H1 (cell line): ENCODE data around the gene NLRP7. TPM values are rescaled to one million over a fixed set of nuclear protein-coding genes. Genes with fewer than 3 reads are reported as not detected.

Experiments
- CTCF ChIA-PET: fragments of 300-600 bp; sonication (Branson Sonifier 250); formaldehyde crosslinking; loops from one replicate; lab custom pipeline; 2021; ENCODE audit not compliant: partially characterized antibody; lab: Charles Lee
- POLR2A ChIA-PET: fragments of 300-600 bp; sonication (Branson Sonifier 250); formaldehyde crosslinking; loops from one replicate; lab custom pipeline; 2021; ENCODE audit warnings: inconsistent platforms; ENCODE audit not compliant: partially characterized antibody; lab: Charles Lee
- DNase-seq, 2 experiments: peaks; one replicate each; pipeline versions ENCODE4 v3.0.0 to v3.0.0-alpha.2; 2010 to 2022; ENCODE audit warnings: low spot score in 2 of 2, low read depth in 1 of 2, mixed read lengths in 1 of 2
- FAIRE-seq: peaks from 2 replicates; lab custom pipeline; 2011; peaks lifted over from hg19 to GRCh38; lab: Jason Lieb, UNC
- H2AFZ ChIP-seq: 2 replicates; pipeline ENCODE4 v1.8.1; 2012; ENCODE audit warnings: low read length, inconsistent platforms
- H2AK5ac ChIP-seq: 2 replicates; pipeline ENCODE4 v1.6.1; 2013; ENCODE audit warnings: low read depth, low read length
- H2BK120ac ChIP-seq: replicated peaks from 2 replicates; pipeline ENCODE3; 2013; ENCODE audit warnings: low read depth, low read length, inconsistent platforms
- H2BK12ac ChIP-seq: 2 replicates; pipeline ENCODE4 v1.6.1; 2013; ENCODE audit warnings: low read depth, low read length
- H2BK15ac ChIP-seq: 2 replicates; pipeline ENCODE4 v1.6.1; 2013; ENCODE audit warnings: low read length
- H2BK20ac ChIP-seq: 2 replicates; pipeline ENCODE4 v1.6.1; 2013; ENCODE audit warnings: low read length
- H2BK5ac ChIP-seq: 2 replicates; pipeline ENCODE4 v1.6.1; 2013; ENCODE audit warnings: low read depth, low read length
- H3K14ac ChIP-seq: 2 replicates; pipeline ENCODE4 v1.6.1; 2013; ENCODE audit warnings: inconsistent platforms; ENCODE audit not compliant: insufficient read length
- H3K18ac ChIP-seq: 2 replicates; pipeline ENCODE4 v1.6.1; 2013; ENCODE audit warnings: low read length; ENCODE audit errors: extremely low read depth
- H3K23ac ChIP-seq: 2 replicates; pipeline ENCODE4 v1.6.1; 2013; ENCODE audit warnings: inconsistent platforms; ENCODE audit not compliant: insufficient read length
- H3K23me2 ChIP-seq: 2 replicates; pipeline ENCODE4 v1.6.1; 2013; ENCODE audit warnings: low read depth, low read length
- H3K27ac ChIP-seq: 2 replicates; pipeline ENCODE4 v1.6.1; 2011; ENCODE audit warnings: low read depth, low read length, inconsistent platforms
- H3K27me3 ChIP-seq, 4 experiments: replicated peaks in 1 of 4; 1 replicate in 1 of 4; 2 replicates in 3 of 4; pipeline versions ENCODE4 v1.6.1 to v1.8.1; 2011 to 2013; ENCODE audit warnings: low read length in 3 of 4, mild to moderate bottlenecking in 3 of 4, inconsistent platforms in 2 of 4, mixed read lengths in 2 of 4, moderate library complexity in 1 of 4; ENCODE audit not compliant: control insufficient read depth in 3 of 4, insufficient read depth in 3 of 4; ENCODE audit errors: extremely low read depth in 1 of 4
- H3K36me3 ChIP-seq, 4 experiments: 2 replicates each; pipeline versions ENCODE4 v1.6.1 to v1.8.1; 2011 to 2013; ENCODE audit warnings: mild to moderate bottlenecking in 4 of 4, low read length in 3 of 4, moderate library complexity in 2 of 4, control low read depth in 1 of 4, inconsistent platforms in 1 of 4; ENCODE audit not compliant: insufficient read depth in 4 of 4, control insufficient read depth in 2 of 4
- H3K4ac ChIP-seq: replicated peaks from 2 replicates; pipeline ENCODE3; 2013; ENCODE audit warnings: low read length, low read depth, mixed read lengths, inconsistent platforms; ENCODE audit not compliant: insufficient read length
- H3K4me1 ChIP-seq, 4 experiments: replicated peaks in 1 of 4; 1 replicate in 1 of 4; 2 replicates in 3 of 4; pipeline versions ENCODE4 v1.6.1 to v1.8.1; 2011 to 2013; ENCODE audit warnings: low read length in 3 of 4, inconsistent platforms in 2 of 4, mixed read lengths in 1 of 4; ENCODE audit not compliant: insufficient read depth in 4 of 4, control insufficient read depth in 3 of 4
- H3K4me2 ChIP-seq, 2 experiments: 2 replicates each; pipeline versions ENCODE4 v1.6.1 to v1.8.1; 2011 to 2013; ENCODE audit warnings: low read depth in 2 of 2, low read length in 2 of 2, control low read depth in 1 of 2, inconsistent platforms in 1 of 2, mild to moderate bottlenecking in 1 of 2; ENCODE audit not compliant: insufficient read depth in 1 of 2
- H3K4me3 ChIP-seq, 4 experiments: fragments of 200-600, 300-600 bp in 1 of 4; sonication (generic), shearing (Covaris generic), sonication (Bioruptor Twin) in 1 of 4; 2 replicates each; pipeline versions ENCODE4 v1.5.1 to v1.8.1; 2011 to 2016; ENCODE audit warnings: low read length in 4 of 4, low read depth in 3 of 4, control low read depth in 2 of 4, inconsistent platforms in 2 of 4, mild to moderate bottlenecking in 2 of 4, mixed read lengths in 1 of 4, moderate library complexity in 1 of 4; ENCODE audit not compliant: insufficient read depth in 2 of 4; ENCODE audit errors: extremely low read depth in 1 of 4
- H3K56ac ChIP-seq: replicated peaks from 2 replicates; pipeline ENCODE3; 2013; ENCODE audit warnings: low read depth, mild to moderate bottlenecking, mixed read lengths, low read length, inconsistent platforms; ENCODE audit not compliant: insufficient read length
- H3K79me1 ChIP-seq: 2 replicates; pipeline ENCODE4 v1.6.1; 2013; ENCODE audit warnings: low read depth, low read length, control low read depth
- H3K79me2 ChIP-seq, 2 experiments: 2 replicates each; pipeline versions ENCODE4 v1.6.1 to v1.8.1; 2012 to 2013; ENCODE audit warnings: low read length in 2 of 2, mild to moderate bottlenecking in 2 of 2, inconsistent platforms in 1 of 2; ENCODE audit not compliant: insufficient read depth in 2 of 2, control insufficient read depth in 1 of 2
- H3K9ac ChIP-seq, 4 experiments: replicated peaks in 1 of 4; 1 replicate in 1 of 4; 2 replicates in 3 of 4; pipeline versions ENCODE4 v1.6.1 to v1.8.1; 2011 to 2013; ENCODE audit warnings: low read depth in 3 of 4, low read length in 3 of 4, control low read depth in 2 of 4, mild to moderate bottlenecking in 2 of 4, moderate library complexity in 2 of 4, inconsistent platforms in 1 of 4; ENCODE audit errors: extremely low read depth in 1 of 4
- H3K9me3 ChIP-seq, 2 experiments: 2 replicates each; pipeline versions ENCODE4 v1.6.1 to v1.8.1; 2012 to 2013; ENCODE audit warnings: mild to moderate bottlenecking in 2 of 2, moderate library complexity in 2 of 2, control low read depth in 1 of 2, inconsistent platforms in 1 of 2, low read depth in 1 of 2, low read length in 1 of 2, mixed read lengths in 1 of 2; ENCODE audit not compliant: insufficient read depth in 2 of 2
- H4K20me1 ChIP-seq, 2 experiments: replicated peaks in 1 of 2; 2 replicates each; pipeline versions ENCODE3 to v1.8.1; 2011 to 2013; ENCODE audit warnings: inconsistent platforms in 2 of 2, low read length in 2 of 2, mild to moderate bottlenecking in 1 of 2; ENCODE audit not compliant: insufficient read depth in 2 of 2, control insufficient read depth in 1 of 2
- H4K5ac ChIP-seq: 2 replicates; pipeline ENCODE4 v1.6.1; 2013; ENCODE audit warnings: low read length, low read depth, mixed read lengths, inconsistent platforms; ENCODE audit not compliant: insufficient read length
- H4K8ac ChIP-seq: 2 replicates; pipeline ENCODE4 v1.8.0; 2013; ENCODE audit warnings: mild to moderate bottlenecking, moderate library complexity, low read length, inconsistent platforms; ENCODE audit not compliant: insufficient read depth; ENCODE audit errors: extremely low read depth
- H4K91ac ChIP-seq: replicated peaks from 2 replicates; pipeline ENCODE3; 2013; ENCODE audit warnings: low read length, mixed read lengths, inconsistent platforms; ENCODE audit not compliant: insufficient read length
- CTBP2 ChIP-seq: IDR thresholded peaks from 2 replicates; pipeline ENCODE4 v1.7.0; 2011; ENCODE audit warnings: borderline replicate concordance, mild to moderate bottlenecking, moderate library complexity, mixed read lengths, low read length; ENCODE audit not compliant: insufficient read depth, insufficient read length
- RBBP5 ChIP-seq: IDR thresholded peaks from 2 replicates; pipeline ENCODE4 v1.7.1; 2012; ENCODE audit warnings: low read depth, mild to moderate bottlenecking, inconsistent platforms, low read length, moderate library complexity, borderline replicate concordance
- WGBS, 2 experiments: shearing (Covaris generic) in 1 of 2; methylation state at CpG; one replicate each; pipeline versions ENCODE4 v1.1.6 to v1.1.7; 2013 to 2015; ENCODE audit warnings: low lambda C conversion rate in 2 of 2, mixed read lengths in 2 of 2, inconsistent platforms in 1 of 2, low coverage in 1 of 2, missing lambda C conversion rate in 1 of 2; ENCODE audit not compliant: insufficient replicate concordance in 2 of 2, insufficient coverage in 1 of 2, insufficient read length in 1 of 2; ENCODE audit errors: extremely low coverage in 1 of 2, missing lambda C conversion rate in 1 of 2; 5-methylcytosine and 5-hydroxymethylcytosine counted together
- polyA plus RNA-seq, 7 experiments: library from polyadenylated mRNA; depleted of rRNA in 3 of 7; stranded (reverse) in 5 of 7; unstranded in 2 of 7; fragments of >200 nt in 5 of 7; fragments of 200-250 nt in 2 of 7; gene quantifications; 1 replicate in 5 of 7; 2 replicates in 1 of 7; 4 replicates in 1 of 7; pipeline versions ENCODE4 v1.2.1 to v1.2.3, GENCODE V29; 2011 to 2013; ENCODE audit warnings: missing spikeins in 2 of 7, mixed read lengths in 2 of 7
- total RNA-seq: library from RNA; stranded (reverse); fragmentation: NEBNext Ultra II Directional; extraction: Animal tissue kit (Norgen Biotek cat#: 25700); gene quantifications from 2 replicates; pipeline ENCODE4 v1.2.1, GENCODE V29; 2021
- TF ChIP-seq, protein P1 (sequence below): IDR thresholded peaks from 2 replicates; pipeline ENCODE4 v1.6.1; 2011; ENCODE audit warnings: low read depth, mild to moderate bottlenecking, low read length; ENCODE audit not compliant: insufficient read depth
- TF ChIP-seq, protein P2 (sequence below): IDR thresholded peaks from 2 replicates; pipeline ENCODE4 v1.6.1; 2011; ENCODE audit warnings: low read length, improper control_type of control experiment

The NLRP7 gene
- total and polyA plus RNA-seq, 2 of the 8 experiments (the other 6 are each of a cell fraction or from before 2014, with no cell fraction given) = 0.91 to 1.2 TPM

DNA sequence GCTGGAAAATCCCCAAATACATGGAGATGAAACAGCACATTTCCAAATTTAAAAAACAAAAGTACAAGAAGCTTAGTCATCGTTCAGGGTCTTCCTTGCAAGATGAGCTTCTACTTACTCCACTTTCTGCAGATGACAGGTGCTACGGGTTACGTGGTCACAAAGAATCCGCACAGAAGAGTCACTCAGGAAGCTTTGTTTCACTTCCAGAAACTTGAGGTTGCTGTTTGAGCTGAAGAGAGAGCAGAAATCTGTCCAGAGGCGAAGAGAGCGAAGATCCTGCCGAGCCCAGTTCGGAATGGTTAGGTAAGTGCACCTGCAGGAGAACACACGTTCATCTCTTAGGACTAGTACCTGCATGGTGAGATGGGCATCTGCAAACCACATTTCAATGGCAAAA, 9.4 kb downstream of the NLRP7 start:
- Histone ChIP-seq H3K79me2 (no peaks in the 10 kb centered on the region), H4K5ac (no peak overlapping the region), H3K27ac (no peak overlapping the region), H3K4ac (no peak overlapping the region), H3K4me1 (no peaks in the 10 kb centered on the region), H3K14ac (no peak overlapping the region), H3K27me3 (no peaks in the 10 kb centered on the region), H4K91ac (no peak overlapping the region), H4K20me1 (no peaks in the 10 kb centered on the region), H2BK20ac (no peak overlapping the region), H2BK15ac (no peak overlapping the region), H3K23me2 (no peaks in the 10 kb centered on the region), H3K9me3 (no peaks in the 10 kb centered on the region), H2BK5ac (no peak overlapping the region), H2AFZ (no peak overlapping the region), H3K23ac (no peak overlapping the region), H3K18ac (no peak overlapping the region), H3K56ac (no peak overlapping the region), H2BK120ac (no peak overlapping the region), H4K8ac (no peak overlapping the region), H2AK5ac (no peak overlapping the region), H3K9ac (no peak overlapping the region), H3K79me1 (no peaks in the 10 kb centered on the region), H3K4me3 (no peak overlapping the region), H2BK12ac (no peak overlapping the region), H3K36me3 (no peaks in the 10 kb centered on the region), H3K4me2 (no peak overlapping the region)
- FAIRE-seq (no peak), DNase-seq (no peak)
- ChIA-PET CTCF (no interaction called here), POLR2A (no interaction called here)
- 87% methylated on average over 9 of the region's 9 CpGs; no CpG with 5 or more reads in 1 of the 2 experiments for WGBS, 2 experiments
- no peak for TF ChIP-seq CTBP2
- TF ChIP-seq, protein P1, sequence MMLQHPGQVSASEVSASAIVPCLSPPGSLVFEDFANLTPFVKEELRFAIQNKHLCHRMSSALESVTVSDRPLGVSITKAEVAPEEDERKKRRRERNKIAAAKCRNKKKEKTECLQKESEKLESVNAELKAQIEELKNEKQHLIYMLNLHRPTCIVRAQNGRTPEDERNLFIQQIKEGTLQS = no peak
- TF ChIP-seq RBBP5 = no peak
- TF ChIP-seq, protein P2, sequence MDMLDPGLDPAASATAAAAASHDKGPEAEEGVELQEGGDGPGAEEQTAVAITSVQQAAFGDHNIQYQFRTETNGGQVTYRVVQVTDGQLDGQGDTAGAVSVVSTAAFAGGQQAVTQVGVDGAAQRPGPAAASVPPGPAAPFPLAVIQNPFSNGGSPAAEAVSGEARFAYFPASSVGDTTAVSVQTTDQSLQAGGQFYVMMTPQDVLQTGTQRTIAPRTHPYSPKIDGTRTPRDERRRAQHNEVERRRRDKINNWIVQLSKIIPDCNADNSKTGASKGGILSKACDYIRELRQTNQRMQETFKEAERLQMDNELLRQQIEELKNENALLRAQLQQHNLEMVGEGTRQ = no peak
